ENCODE data around the gene SORCS2.

The SORCS2 gene

GRCh38 chr4:7199129-7199725, 6.9 kb downstream of the SORCS2 start:
- CTCF ChIA-PET = interaction anchor here (1.4 to 7.4 kb wide), 3 partner anchors 6 to 97 kb away, joined by 3 to 156 read pairs (median 62); no protein-coding TSS in a partner anchor
- POLR2A ChIA-PET = interaction anchor here (0.6 kb wide), 1 partner anchor 20 kb away, joined by 3 read pairs; no protein-coding TSS in a partner anchor
- TF ChIP-seq CTCF (IDR thresholded peaks at IDR 0.05; ENCODE audit: insufficient read depth, low read length, missing control alignments) = no peak
- no peak overlapping the region for H3K4me3 ChIP-seq (ENCODE audit: low read depth, low read length)
- no peak for DNase-seq (ENCODE audit: low read depth, low spot score)

GRCh38 chr4:7199771-7200441, 7.6 kb downstream of the SORCS2 start:
- no peak overlapping the region for H3K4me3 ChIP-seq (ENCODE audit: low read depth, low read length)
- DNase-seq (ENCODE audit: low read depth, low spot score) = no peak
- POLR2A ChIA-PET = no interaction called here
- TF ChIP-seq CTCF (IDR thresholded peaks at IDR 0.05; ENCODE audit: insufficient read depth, low read length, missing control alignments) = no peak
- CTCF ChIA-PET = interaction anchor here (7.4 kb wide), 1 partner anchor 97 kb away, joined by 156 read pairs; no protein-coding TSS in a partner anchor

DNA sequence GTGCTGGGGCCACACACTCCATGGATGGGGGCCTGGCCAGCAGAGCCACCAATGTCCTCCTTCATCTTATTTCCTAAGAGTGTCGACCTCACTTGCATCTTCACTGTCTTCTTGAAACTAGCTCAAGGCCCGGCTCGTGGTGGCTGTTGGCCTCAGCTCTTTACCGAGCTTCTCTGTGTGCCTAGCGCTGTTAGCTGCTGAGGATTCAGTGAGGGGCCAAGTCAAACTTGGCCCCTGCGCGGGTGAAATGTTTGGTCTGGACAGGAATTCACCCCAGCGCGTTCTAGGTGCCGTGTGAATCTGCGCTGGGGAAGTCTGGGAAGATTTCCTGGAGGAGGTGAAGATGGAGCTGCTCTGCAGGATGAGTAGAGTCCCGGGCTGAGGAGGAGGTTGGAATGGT, 8.5 kb downstream of the SORCS2 start:
- TF ChIP-seq CTCF (IDR thresholded peaks at IDR 0.05; ENCODE audit: insufficient read depth, low read length, missing control alignments) = no peak
- ChIA-PET CTCF (interaction anchor here (0.8 to 1.6 kb wide), 3 partner anchors 9 to 519 kb away, joined by 3 to 5 read pairs (median 3); no protein-coding TSS in a partner anchor), POLR2A (no interaction called here)
- H3K4me3 ChIP-seq (ENCODE audit: low read depth, low read length) = no peak overlapping the region
- no peak for DNase-seq (ENCODE audit: low read depth, low spot score)

DNA sequence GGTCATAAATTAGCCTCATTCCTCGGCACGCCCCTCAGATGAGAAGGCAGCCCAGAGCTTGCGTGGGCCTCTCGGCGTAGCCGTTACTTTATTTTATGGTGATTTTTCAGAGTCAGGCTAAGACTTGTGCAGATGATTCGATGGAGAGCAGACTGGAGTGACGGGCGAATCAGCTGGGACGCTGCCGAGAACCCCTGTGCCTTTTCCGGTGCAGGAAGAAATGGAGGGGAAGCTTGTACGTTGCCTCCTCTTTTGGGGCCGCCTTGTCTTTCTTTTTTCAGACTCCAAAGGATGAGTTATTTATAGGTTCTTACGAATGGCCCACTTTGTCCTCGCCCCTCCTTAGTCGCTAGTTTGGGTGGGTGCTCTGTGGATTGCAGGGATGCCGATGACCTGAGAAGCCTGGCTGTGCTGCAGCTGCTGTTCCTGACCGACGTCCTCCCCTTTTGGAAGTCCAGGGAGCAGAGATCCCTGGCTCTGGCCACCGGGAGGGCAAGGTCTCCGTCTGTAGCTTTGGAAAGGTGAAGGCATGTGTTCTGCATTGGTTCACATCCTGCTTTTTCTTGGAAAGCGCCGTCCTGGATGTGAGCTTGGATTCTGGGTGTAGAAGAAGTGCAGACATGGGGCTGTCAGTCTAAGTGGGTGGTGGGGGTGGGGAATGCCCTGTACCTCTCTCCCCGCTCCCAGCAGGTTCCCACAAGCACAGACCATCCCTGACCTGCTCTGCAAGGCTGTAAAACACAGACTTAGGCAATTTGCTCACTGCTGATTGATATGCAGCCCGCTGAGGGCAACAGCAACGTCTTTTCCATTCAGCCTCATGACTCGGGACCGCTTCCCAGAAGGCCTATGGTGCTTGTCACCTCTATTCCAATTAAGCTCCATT, 9.3 kb downstream of the SORCS2 start:
- CTCF ChIA-PET = interaction anchor here (0.7 to 1.6 kb wide), 6 partner anchors 8 to 518 kb away, joined by 3 to 13 read pairs (median 3); partner anchors contain the start of gene SORCS2

DNA sequence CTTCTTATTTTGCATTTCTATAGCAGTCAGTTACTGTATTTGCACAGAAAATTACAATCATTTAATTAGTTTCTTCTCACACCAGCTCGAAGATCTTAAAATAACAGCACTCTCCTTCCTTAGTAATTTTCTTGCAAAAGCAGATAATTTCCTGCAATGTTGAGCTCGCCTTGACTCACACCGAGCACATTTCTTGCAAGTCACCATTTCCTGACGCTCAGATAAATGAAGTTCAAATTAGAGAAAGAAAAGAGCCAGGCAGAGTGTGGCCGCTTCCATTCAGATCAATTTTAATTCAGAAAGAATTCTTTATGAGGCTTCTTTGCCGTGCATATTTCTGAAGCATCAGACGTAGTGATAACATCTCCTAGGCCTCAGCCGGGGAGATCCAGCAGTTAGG, 10.1 kb downstream of the SORCS2 start:
- POLR2A ChIA-PET = no interaction called here
- no peak for DNase-seq (ENCODE audit: low read depth, low spot score)

More for the DNA sequence above, 9.3 kb downstream of the SORCS2 start:
- POLR2A ChIA-PET = no interaction called here
- DNase-seq (ENCODE audit: low read depth, low spot score) = no peak
- no peak overlapping the region for H3K4me3 ChIP-seq (ENCODE audit: low read depth, low read length)
- TF ChIP-seq CTCF (IDR thresholded peaks at IDR 0.05; ENCODE audit: insufficient read depth, low read length, missing control alignments) = no peak

More for the DNA sequence above, 10.1 kb downstream of the SORCS2 start:
- CTCF ChIA-PET = interaction anchor here (0.7 to 6.5 kb wide), 5 partner anchors 7 to 518 kb away, joined by 3 to 62 read pairs (median 5); partner anchors contain the start of gene SORCS2
- no peak overlapping the region for H3K4me3 ChIP-seq (ENCODE audit: low read depth, low read length)
- TF ChIP-seq CTCF (IDR thresholded peaks at IDR 0.05; ENCODE audit: insufficient read depth, low read length, missing control alignments) = no peak
